ENCODE measurements around the gene DHCR24.

The DHCR24 gene

GRCh38 chr1:54879872-54880271 is 7.1 kb downstream of the DHCR24 start:
- no peak for DNase-seq (ENCODE audit: extremely low read depth, low read depth)
- TF ChIP-seq CTCF (IDR thresholded peaks at IDR 0.05; ENCODE audit: low read depth, low read length), result no peak

GRCh38 chr1:54876814-54877213 is 10.2 kb downstream of the DHCR24 start:
- TF ChIP-seq CTCF (IDR thresholded peaks at IDR 0.05; ENCODE audit: low read depth, low read length), result no peak
- no peak for DNase-seq (ENCODE audit: extremely low read depth, low read depth)

DNA sequence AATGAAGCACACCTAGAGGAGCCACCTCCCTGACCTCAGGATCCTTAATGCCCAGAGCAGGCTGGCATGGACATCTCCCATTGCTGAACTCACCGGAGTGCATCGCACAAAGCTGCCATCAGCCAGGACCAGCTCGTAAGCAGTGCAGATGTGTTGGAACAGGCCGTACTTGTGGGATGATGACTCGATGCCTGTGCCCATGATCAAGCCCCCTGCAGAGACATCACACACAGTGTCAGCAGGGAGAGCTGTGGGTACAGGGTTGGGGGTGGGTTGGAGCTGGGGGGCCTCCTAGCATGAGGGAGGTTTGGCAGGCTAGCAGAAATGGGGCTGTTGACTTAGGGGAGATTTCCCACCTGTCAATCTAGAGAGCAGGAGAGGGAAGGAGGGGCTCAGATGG is 12.0 kb downstream of the DHCR24 start:
- no peak for DNase-seq (ENCODE audit: extremely low read depth, low read depth)
- no peak for TF ChIP-seq CTCF (IDR thresholded peaks at IDR 0.05; ENCODE audit: low read depth, low read length)

DNA sequence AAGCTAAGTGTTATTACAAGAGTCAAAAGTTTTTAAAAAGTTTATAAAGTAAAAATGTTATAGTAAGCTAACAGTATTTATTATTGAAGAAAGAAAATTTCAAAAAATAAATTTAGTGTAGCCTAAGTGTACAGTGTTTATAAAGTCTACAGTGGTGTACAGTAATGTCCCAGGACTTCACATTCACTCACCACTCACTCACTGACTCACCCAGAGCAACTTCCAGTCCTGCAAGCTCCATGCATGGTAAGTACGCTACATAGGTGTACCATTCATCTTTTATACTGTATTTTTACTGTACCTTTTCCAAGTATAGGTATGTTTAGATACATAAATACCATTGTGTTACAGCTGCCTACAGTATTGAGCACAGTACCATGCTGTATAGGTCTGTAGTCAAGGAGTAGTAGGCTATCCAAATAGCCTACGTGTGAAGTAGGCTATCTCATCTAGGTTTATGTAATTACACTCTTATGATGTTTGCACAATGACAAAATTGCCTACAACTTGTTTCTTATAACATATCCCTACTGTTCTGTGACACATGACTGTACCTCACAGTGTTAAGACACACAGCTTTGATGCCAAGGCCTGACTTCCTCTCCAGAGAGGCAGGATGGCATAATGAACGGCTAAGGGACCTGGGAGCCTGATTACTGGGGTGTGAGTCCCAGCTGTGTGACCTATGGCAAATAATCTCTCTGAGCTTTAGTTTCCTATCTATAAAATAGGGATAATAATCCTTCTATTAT is 12.7 kb downstream of the DHCR24 start:
- DNase-seq (ENCODE audit: extremely low read depth, low read depth), result no peak
- no peak for TF ChIP-seq CTCF (IDR thresholded peaks at IDR 0.05; ENCODE audit: low read depth, low read length)

GRCh38 chr1:54872036-54872331 is 15.0 kb downstream of the DHCR24 start:
- TF ChIP-seq CTCF (IDR thresholded peaks at IDR 0.05; ENCODE audit: low read depth, low read length), result no peak; the same call in 1 of the 2 replicates
- DNase-seq (ENCODE audit: extremely low read depth, low read depth), result no peak

DNA sequence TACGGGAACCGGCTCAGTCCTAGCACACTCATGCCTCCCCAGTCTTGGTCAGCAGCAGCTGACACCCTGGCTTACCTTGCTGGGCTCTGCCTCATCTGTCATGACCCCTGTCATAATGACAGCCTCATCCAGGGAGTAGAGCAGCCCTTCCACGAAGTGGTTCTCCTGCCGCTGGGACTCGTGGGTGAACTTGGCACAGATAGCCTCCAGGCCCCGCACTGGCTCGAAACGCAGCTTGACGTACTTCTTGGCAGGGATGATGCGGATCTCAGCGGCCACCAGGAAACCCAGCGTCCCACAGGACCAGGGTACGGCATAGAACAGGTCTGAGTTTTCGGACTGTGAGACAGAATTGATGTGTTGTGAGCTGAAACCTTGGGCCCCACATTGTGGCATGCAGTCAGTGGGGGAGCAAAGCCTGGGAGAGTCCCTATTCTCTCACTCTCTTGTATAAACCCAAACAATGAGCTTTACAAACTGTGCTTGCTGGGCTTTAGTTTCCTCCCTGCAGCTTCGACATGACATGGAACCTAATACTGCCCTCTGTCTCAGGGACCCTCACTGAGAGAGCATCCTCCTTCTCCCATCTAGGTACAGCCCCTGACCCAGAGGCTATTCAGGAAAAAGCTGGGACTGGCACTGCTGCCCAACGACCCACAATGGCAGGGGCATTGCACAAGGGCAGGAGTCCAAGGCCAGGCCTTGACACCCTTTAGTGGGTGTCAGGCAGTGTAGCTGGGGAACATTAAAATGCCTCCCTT is 15.5 kb downstream of the DHCR24 start:
- TF ChIP-seq CTCF (IDR thresholded peaks at IDR 0.05; ENCODE audit: low read depth, low read length), result no peak
- DNase-seq (ENCODE audit: extremely low read depth, low read depth), result no peak

- DNase-seq (ENCODE audit: extremely low read depth, low read depth), result no peak
These were observed 16.1 kb downstream of the DHCR24 start for GRCh38 chr1:54870869-54871268.

More at GRCh38 chr1:54870869-54871268, 16.1 kb downstream of the DHCR24 start:
- TF ChIP-seq CTCF (IDR thresholded peaks at IDR 0.05; ENCODE audit: low read depth, low read length), result no peak
